OCI-M1 (cell line): ENCODE measurements around the gene CTRB2.
"Not testable (repeated sequence)": the region's sequence is repeated elsewhere in the genome, so short reads cannot be mapped to it uniquely, and the experiment has no call there.

Experiments used
- DNase-seq: peaks from one replicate; lab custom pipeline; 2025; lab: John Stamatoyannopoulos, UW

Gene CTRB2

GRCh38 chr16:75242436-75243078 is 35.6 kb upstream of the CTRB2 start:
- not testable (repeated sequence) for DNase-seq

DNA sequence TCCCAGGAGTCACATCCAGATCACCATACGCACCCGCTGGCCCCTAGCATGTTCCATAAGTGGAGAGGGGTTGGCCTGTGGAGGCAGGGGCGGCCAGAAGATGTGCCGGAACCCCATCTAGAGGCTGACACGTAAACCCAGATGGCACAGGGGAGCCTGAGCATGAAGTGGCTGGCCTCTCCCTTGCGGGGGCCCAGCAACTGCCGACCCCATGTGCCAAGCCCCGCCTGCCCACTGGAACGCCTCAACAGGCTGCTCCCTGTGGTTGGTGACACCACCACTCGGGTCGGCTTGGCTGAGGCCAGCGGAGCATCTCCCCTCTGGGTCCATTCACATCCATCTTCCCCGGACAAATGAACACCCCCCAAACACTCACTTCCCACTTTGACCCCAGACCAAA is 35.0 kb upstream of the CTRB2 start:
- DNase-seq, result no peak

GRCh38 chr16:75241412-75241811 is 34.5 kb upstream of the CTRB2 start:
- no peak for DNase-seq

- DNase-seq, result not testable (repeated sequence)
These were observed 33.7 kb upstream of the CTRB2 start for GRCh38 chr16:75240633-75241032.

DNA sequence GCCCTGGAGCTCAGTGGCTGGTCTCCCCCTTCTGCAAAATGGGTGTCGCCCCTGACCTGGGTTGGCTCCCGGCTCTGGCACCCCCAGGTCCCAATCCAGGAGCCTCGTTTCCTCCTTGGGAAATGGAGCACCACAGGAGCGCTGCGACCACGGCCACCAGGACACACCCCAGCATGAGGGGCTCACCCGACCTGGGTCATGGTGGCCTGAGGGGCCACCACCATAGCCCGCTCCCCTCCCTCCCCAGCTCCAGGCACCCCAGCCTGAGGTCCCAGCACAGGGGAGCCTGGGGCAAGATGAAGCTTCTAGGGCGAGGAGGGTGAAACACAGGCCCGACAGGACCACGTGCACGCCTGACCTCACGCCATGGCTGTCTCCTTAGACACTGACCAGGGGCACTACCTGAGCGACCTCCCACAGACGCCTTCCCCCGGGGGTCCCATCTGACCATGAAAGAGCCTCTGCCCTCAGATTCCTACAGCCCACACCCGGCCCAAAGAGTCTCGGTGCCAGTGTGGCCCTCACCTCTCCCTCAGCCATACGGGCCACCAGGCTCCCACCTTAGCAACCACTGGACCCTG is 32.7 kb upstream of the CTRB2 start:
- DNase-seq, result no peak

GRCh38 chr16:75238853-75239541 is 32.0 kb upstream of the CTRB2 start:
- no peak for DNase-seq

DNA sequence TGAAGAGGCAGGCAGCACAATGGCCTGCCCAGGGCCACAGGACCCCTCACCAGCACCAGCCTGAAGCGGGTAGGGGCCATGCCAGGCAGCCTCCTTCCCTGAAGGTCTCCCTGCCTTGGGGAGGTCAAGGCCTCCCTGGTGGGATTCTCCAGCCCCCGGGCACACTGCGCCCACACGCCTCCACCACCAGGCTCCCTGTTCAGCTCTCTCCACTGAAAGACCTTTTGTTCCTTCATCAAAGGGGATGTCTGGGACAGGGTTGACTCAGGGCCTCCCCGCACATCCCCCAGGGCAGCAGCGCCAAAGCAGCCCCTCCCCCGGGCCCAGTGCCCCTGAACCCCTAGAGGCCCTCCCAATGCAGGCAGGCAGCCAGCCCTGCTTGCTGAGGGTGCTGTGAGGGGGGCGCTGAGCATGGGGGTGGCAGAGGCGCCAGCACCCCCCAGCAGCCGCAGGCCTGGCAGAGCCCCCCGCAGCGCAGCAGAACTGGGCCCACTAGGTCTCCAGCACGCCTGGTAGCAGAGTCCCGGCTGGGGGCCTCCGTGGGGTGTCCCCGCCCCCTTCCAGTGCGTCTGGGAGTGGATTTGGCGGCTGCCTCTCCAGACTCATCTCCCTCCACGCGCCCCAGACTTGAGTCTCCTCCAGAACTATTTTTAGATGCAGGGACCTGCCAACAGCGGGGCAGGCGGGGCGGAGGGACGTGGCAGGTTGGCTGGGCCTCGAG is 31.3 kb upstream of the CTRB2 start:
- no peak for DNase-seq

DNA sequence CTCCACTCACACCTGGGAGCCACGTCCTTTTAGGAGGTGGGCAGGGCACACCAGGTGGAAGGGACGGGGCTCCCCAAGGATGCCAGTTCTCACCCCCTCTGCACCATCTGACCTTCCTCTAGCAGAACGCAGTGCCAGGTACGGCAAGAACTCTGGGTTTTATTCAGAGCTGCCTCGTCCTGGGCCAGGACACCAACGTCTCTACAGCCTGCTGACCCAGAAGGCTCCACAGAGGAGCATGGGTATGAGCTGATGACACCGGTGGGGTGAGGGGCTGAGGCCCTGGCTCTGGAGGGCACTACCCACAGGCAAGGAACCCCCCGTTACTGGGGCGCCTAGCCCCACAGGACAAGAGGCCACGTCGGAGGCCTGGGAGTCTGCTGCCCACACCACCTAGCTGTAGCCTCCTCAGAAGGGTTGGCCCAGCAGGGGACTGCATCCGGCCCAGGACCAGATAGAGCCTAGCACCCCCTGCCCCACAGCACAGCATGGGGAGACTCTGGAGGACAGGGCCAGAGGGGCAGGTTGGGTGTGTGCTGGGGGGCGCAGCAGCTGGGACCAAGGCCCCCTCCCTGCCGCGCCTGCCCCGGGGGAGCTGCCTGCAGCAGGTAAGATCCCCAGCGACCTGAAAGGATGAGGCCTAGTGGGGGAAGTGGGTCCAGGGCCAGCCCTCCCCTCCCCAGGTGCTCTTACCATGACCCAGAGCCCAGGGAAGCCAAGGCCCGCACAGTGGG is 30.6 kb upstream of the CTRB2 start:
- DNase-seq, result no peak

DNA sequence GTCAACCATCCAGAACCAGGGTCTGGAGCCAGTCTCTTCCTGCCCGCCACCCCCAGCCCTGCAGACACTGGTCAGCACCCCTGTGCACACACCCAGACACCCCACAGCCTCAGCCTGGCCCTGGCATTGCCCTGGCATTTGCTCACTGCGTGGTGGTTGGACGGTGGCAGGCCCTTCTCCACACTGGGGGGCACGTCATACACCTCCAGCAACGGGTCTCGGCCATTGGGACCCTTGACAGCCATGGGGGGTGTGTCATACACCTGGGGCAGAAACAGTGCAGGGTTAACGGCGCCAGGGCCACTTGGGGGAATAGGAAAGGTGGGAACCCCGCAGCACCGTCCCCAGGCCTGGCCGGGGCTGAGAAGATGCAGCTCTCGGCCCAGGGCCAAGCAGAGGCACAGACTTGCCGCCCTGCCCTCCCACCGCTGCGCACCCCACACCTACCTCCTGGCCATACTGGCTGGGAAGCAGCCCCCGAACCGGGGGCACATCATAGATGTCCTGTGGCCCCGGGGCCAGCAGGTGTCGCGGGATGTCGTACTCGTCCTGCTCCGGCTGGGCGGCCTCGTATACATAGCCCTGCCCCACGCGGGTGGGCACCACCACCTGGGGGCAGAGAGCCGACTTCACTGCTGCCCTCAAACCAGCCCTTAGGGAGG is 29.9 kb upstream of the CTRB2 start:
- no peak for DNase-seq

- DNase-seq, result no peak
These were observed 29.3 kb upstream of the CTRB2 start for GRCh38 chr16:75236232-75236631.

- no peak for DNase-seq
These were observed 28.8 kb upstream of the CTRB2 start for GRCh38 chr16:75235721-75236193.

GRCh38 chr16:75234856-75235696 is 28.1 kb upstream of the CTRB2 start:
- no peak for DNase-seq

DNA sequence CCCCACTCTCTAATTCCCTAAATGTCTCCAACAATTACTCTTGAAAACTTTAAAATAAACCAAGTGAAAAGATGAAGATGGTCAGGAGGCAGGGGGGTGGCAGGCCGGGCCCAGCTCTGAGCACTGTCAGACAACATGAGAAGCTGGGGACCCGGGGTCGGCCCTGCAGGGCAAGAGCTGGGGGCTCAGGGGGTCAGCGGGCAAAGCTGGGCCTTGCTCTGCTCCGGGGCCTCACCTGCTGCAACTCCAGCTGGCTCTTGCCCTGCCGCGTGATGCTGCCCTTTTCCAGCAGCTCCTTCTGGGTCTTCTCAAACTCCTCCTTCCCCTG is 26.6 kb upstream of the CTRB2 start:
- no peak for DNase-seq

DNA sequence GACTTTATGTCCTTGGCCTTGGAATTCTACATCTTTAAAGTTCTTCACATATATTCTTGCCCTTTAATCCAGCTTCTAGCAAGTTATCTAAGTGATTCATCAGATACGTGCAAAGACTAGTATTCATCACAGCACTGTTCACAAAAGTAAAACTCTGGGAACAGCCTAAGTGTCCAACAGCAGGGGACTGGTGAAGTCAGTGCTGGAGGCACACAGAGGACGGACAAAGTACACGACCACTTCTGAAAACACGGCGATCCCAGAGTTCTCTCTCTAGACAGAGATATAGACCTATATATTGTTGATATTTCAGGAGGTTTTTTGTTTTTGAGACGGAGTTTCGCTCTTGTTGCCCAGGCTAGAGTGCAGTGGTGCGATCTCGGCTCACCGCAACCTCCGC is 24.6 kb upstream of the CTRB2 start:
- DNase-seq, result no peak

- DNase-seq, result no peak
These were observed 23.6 kb upstream of the CTRB2 start for GRCh38 chr16:75230471-75231110.

GRCh38 chr16:75229172-75230031 is 22.4 kb upstream of the CTRB2 start:
- DNase-seq, result no peak

DNA sequence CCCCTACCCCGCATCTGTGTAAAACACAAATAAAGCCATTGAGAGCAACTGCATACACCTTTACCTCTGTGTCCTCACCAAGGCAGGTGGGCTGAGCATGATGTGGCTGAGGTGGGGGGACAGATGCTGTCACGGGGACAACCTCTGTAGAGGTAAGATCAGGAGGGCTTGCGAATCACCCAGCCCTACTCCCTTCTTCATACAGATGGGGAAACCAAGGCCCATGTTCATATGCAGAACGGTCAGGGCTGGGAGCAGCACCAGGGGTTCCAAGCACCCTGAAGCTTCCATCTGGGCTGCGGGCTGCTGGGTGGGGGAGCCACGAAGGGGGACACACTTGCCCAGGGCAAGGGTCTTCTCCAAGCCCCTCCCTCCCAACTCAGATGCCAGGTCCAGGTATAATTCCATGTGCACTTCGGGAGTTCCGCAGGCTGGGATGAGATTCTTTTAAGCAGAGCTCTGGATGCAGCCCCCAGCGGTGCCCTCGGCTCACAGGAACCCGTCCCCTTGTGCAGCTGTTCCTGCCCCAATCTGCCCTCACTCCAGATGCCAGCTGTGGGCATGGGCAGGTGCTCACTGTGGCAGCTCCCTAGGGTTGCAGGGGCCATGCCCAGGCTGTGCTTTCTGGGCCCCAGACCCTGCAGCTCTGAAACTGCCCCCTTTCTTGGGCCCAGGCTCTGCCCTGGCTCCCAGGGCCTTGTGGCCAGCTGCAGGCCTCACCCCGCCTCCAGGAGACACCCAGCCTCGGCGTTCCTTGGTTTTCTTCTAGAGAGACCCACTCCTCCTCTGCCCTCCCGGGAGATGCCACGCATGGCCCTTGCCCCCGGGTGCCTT is 21.4 kb upstream of the CTRB2 start:
- DNase-seq, result no peak
